CD4-positive, alpha-beta T cell (primary cell): Measurements from ENCODE around the gene UBE2F. TPM values are rescaled to one million over a fixed set of nuclear protein-coding genes. Genes with fewer than 3 reads are reported as not detected.

Source experiments
- ATAC-seq: fragments of 200-7000 bp; cut with Tn5 transposase; one replicate; pipeline ENCODE4 v1.10.0; 2022; ENCODE audit warnings: mild to moderate bottlenecking; ENCODE audit not compliant: poor library complexity
- CTCF ChIA-PET: fragments of 350-600 bp; sonication (Branson Sonifier 250); formaldehyde crosslinking; loops from one replicate; lab custom pipeline; 2021; ENCODE audit warnings: antibody characterized with exemption, inconsistent platforms; lab: Charles Lee
- POLR2A ChIA-PET: fragments of 350-600 bp; sonication (Branson Sonifier 250); formaldehyde crosslinking; loops from one replicate; lab custom pipeline; 2021; ENCODE audit warnings: antibody characterized with exemption, inconsistent platforms; lab: Charles Lee
- DNase-seq, 14 experiments: peaks; one replicate each; pipeline ENCODE4 v3.0.0-alpha.2; 2013 to 2020; ENCODE audit warnings: mixed read lengths in 2 of 14
- H3K27ac ChIP-seq, 2 donors: one replicate each; pipeline versions ENCODE4 v1.5.1 to v1.7.0; 2013; ENCODE audit warnings: low read length in 2 of 2, low read depth in 1 of 2, mild to moderate bottlenecking in 1 of 2
- H3K27me3 ChIP-seq, 2 experiments: 1 replicate in 1 of 2; 2 replicates in 1 of 2; pipeline versions ENCODE4 v1.6.1 to v1.7.0; 2013; ENCODE audit warnings: low read length in 2 of 2, control low read depth in 1 of 2, mild to moderate bottlenecking in 1 of 2, moderate library complexity in 1 of 2; ENCODE audit not compliant: insufficient read depth in 2 of 2, control insufficient read depth in 1 of 2
- H3K36me3 ChIP-seq: one replicate; pipeline ENCODE4 v1.6.1; 2013; ENCODE audit warnings: low read length, control low read depth; ENCODE audit not compliant: insufficient read depth
- H3K4me1 ChIP-seq: one replicate; pipeline ENCODE4 v1.6.1; 2013; ENCODE audit warnings: low read length, control low read depth; ENCODE audit not compliant: insufficient read depth
- H3K4me3 ChIP-seq: one replicate; pipeline ENCODE4 v1.5.1; 2013; ENCODE audit warnings: mild to moderate bottlenecking, low read length, moderate library complexity
- H3K9me3 ChIP-seq, 2 experiments: 1 replicate in 1 of 2; 2 replicates in 1 of 2; pipeline versions ENCODE4 v1.6.1 to v1.7.0; 2013; ENCODE audit warnings: low read length in 2 of 2, mild to moderate bottlenecking in 2 of 2, control low read depth in 1 of 2, moderate library complexity in 1 of 2; ENCODE audit not compliant: control insufficient read depth in 1 of 2, insufficient read depth in 1 of 2
- H3K27ac Mint-ChIP-seq: one replicate; pipeline ENCODE4 v1.8.0; 2020; ENCODE audit warnings: mixed read lengths
- H3K27me3 Mint-ChIP-seq: one replicate; pipeline ENCODE4 v1.8.0; 2021; ENCODE audit warnings: mixed read lengths
- H3K36me3 Mint-ChIP-seq: one replicate; pipeline ENCODE4 v1.8.0; 2021; ENCODE audit warnings: low read depth, mixed read lengths
- H3K4me1 Mint-ChIP-seq: one replicate; pipeline ENCODE4 v1.8.0; 2021; ENCODE audit warnings: low read depth, mixed read lengths
- H3K4me3 Mint-ChIP-seq: one replicate; pipeline ENCODE4 v1.8.0; 2020; ENCODE audit warnings: mild to moderate bottlenecking, mixed read lengths
- H3K9me3 Mint-ChIP-seq: one replicate; pipeline ENCODE4 v1.8.0; 2020; ENCODE audit warnings: mixed read lengths
- CTCF ChIP-seq: fragments of 200-600 bp; IDR thresholded peaks from one replicate; pipeline ENCODE4 v1.8.0; 2022; ENCODE audit warnings: antibody characterized with exemption, mild to moderate bottlenecking
- intact Hi-C, 2 experiments: fragments of 100-400 bp; cut with DNase I in 1 of 2; cut with micrococcal nuclease in 1 of 2; formaldehyde crosslinking; loops; one replicate each; pipeline versions ENCODE4 v1.15.1 to v1.9.0; 2023 to 2025; cut with DNase I, micrococcal nuclease
- total RNA-seq, 174 experiments: library from RNA in 2 of 174; stranded (reverse) in 2 of 174; gene quantifications; one replicate each; pipeline ENCODE4 v1.2.3 and lab custom pipeline; 2021 to 2026

UBE2F gene
- total RNA-seq, 2 experiments from 2014 or later = 23.2 to 27.4 TPM

- peak overlapping the region; percentile 85 for H3K4me3 Mint-ChIP-seq
- H3K4me1 Mint-ChIP-seq = peaks cover 35% of the 10 kb centered on the region
- POLR2A ChIA-PET = no interaction called here
- no peaks in the 10 kb centered on the region for H3K27me3 ChIP-seq
- no peak overlapping the region for H3K27ac ChIP-seq
- intact Hi-C loops = loop anchor here in 1 of 2 experiments (2.0 to 5.0 kb wide), 2 partner anchors 369 to 972 kb away; partner anchors contain the start of gene COPS8
- H3K9me3 ChIP-seq = peaks cover 0 to 4% of the 10 kb centered on the region in 2 experiments
- H3K36me3 Mint-ChIP-seq = peaks cover 5% of the 10 kb centered on the region
- H3K4me1 ChIP-seq = peaks cover 21% of the 10 kb centered on the region
- H3K27me3 Mint-ChIP-seq = peaks cover 21% of the 10 kb centered on the region
- no peak for ATAC-seq
- CTCF ChIA-PET = no interaction called here
- no peaks in the 10 kb centered on the region for H3K36me3 ChIP-seq
- H3K27ac Mint-ChIP-seq = peak overlapping the region; percentile 67
- no peaks in the 10 kb centered on the region for H3K9me3 Mint-ChIP-seq
- no peak for DNase-seq
- no peak overlapping the region for H3K4me3 ChIP-seq
- TF ChIP-seq CTCF = no peak
These were observed 92.7 kb downstream of the UBE2F start for GRCh38 chr2:238059505-238059904.

- Mint-ChIP-seq H3K36me3 (peaks cover 10% of the 10 kb centered on the region), H3K4me3 (peak overlapping the region; percentile 85), H3K27ac (peak overlapping the region; percentile 67), H3K9me3 (no peaks in the 10 kb centered on the region), H3K27me3 (peaks cover 21% of the 10 kb centered on the region), H3K4me1 (peaks cover 35% of the 10 kb centered on the region)
- peaks cover 5% of the 10 kb centered on the region for H3K36me3 ChIP-seq
- ChIA-PET POLR2A (interaction anchor here (0.7 to 1.8 kb wide), 6 partner anchors 13 to 367 kb away, joined by 3 to 10 read pairs (median 4); partner anchors contain the start of gene PER2), CTCF (interaction anchor here (0.5 kb wide), 1 partner anchor 109 kb away, joined by 3 read pairs; no protein-coding TSS in a partner anchor)
- TF ChIP-seq CTCF = no peak
- peak overlapping the region; percentile 77 to 81 for H3K27ac ChIP-seq
- ATAC-seq = no peak
- H3K9me3 ChIP-seq = peaks cover 0 to 3% of the 10 kb centered on the region in 2 experiments
- H3K4me3 ChIP-seq = peak overlapping the region; percentile 83
- no peak for DNase-seq
- intact Hi-C loops = loop anchor here in 1 of 2 experiments (1.0 to 10.0 kb wide), 5 partner anchors 93 to 365 kb away; partner anchors contain the start of genes ILKAP, PER2 and UBE2F
- peaks cover 21% of the 10 kb centered on the region for H3K4me1 ChIP-seq
- no peaks in the 10 kb centered on the region for H3K27me3 ChIP-seq
These were observed 93.3 kb downstream of the UBE2F start for GRCh38 chr2:238060096-238060541.

- CTCF ChIA-PET = interaction anchor here (0.5 kb wide), 1 partner anchor 109 kb away, joined by 3 read pairs; no protein-coding TSS in a partner anchor
- POLR2A ChIA-PET = interaction anchor here (0.6 to 1.8 kb wide), 9 partner anchors 14 to 368 kb away, joined by 3 to 10 read pairs (median 3); partner anchors contain the start of genes ILKAP and PER2
- peak within 1 kb of the TSS; percentile 93 for H3K4me3 ChIP-seq
These were observed 93.9 kb downstream of the UBE2F start, which contains the start of gene SCLY for GRCh38 chr2:238060542-238061314. Gene SCLY, plus strand, starts transcription at chr2:238061001. Its CDS starts 54 bp downstream, at chr2:238061055.

More at GRCh38 chr2:238060542-238061314, 93.9 kb downstream of the UBE2F start, which contains the start of gene SCLY:
- H3K27me3 ChIP-seq = no peaks in the 10 kb centered on the region
- intact Hi-C loops = loop anchor here in 1 of 2 experiments (1.0 to 10.0 kb wide), 5 partner anchors 93 to 366 kb away; partner anchors contain the start of genes ILKAP, PER2 and UBE2F
- no peak for TF ChIP-seq CTCF
- H3K9me3 Mint-ChIP-seq = no peaks in the 10 kb centered on the region
- H3K4me1 Mint-ChIP-seq = peaks cover 35% of the 10 kb centered on the region
- peaks cover 7% of the 10 kb centered on the region for H3K36me3 ChIP-seq
- H3K27ac Mint-ChIP-seq = peak within 1 kb of the TSS; percentile 67
- H3K27ac ChIP-seq = peak within 1 kb of the TSS; percentile 77 to 81
- peaks cover 17% of the 10 kb centered on the region for H3K27me3 Mint-ChIP-seq
- H3K4me1 ChIP-seq = peaks cover 21% of the 10 kb centered on the region
- peak; percentile 97 for ATAC-seq
- peaks cover 13% of the 10 kb centered on the region for H3K36me3 Mint-ChIP-seq
- H3K4me3 Mint-ChIP-seq = peak within 1 kb of the TSS; percentile 85
- H3K9me3 ChIP-seq = no peaks in the 10 kb centered on the region
- peak; percentile 92 to 99 (median 96) for DNase-seq
